K562 (cell line): ENCODE measurements around the gene HYAL1. TPM values are rescaled to one million over a fixed set of nuclear protein-coding genes. Genes with fewer than 3 reads are reported as not detected.
A peak's percentile ranks its signal among the peaks of the same experiment; 100 is the strongest.

Experiments
- ATAC-seq: fragments of 200-7000 bp; cut with Tn5 transposase; 3 replicates; pipeline ENCODE4 v1.9.1; 2020; ENCODE audit warnings: moderate library complexity
- BruUV-seq: library from RNA; stranded (reverse); fragments of 400-500 nt; replicated peaks from 2 replicates; lab custom pipeline; 2021; lab: Mats Ljungman, UMichigan
- CTCF ChIA-PET: fragments of 300-600 bp; formaldehyde crosslinking; extraction: SDS; loops from one replicate; lab custom pipeline; 2021; ENCODE audit warnings: low intra/inter-chr PET ratio; lab: Yijun Ruan, JAX
- POLR2A ChIA-PET: fragments of 300-600, 350-650 bp; sonication (Branson Sonifier 250); formaldehyde crosslinking; extraction: SDS; loops from one replicate; lab custom pipeline; 2021; ENCODE audit warnings: antibody characterized with exemption, inconsistent platforms; lab: Yijun Ruan, JAX
- DNase-seq, 4 experiments: peaks; one replicate each; pipeline versions ENCODE4 v3.0.0 to v3.0.0-alpha.2; 2011 to 2018; ENCODE audit warnings: low spot score in 3 of 4, mixed read lengths in 3 of 4; ENCODE audit errors: extremely low read depth in 1 of 4
- FAIRE-seq: peaks from 2 replicates; lab custom pipeline; 2011; peaks lifted over from hg19 to GRCh38; lab: Jason Lieb, UNC
- H2AFZ ChIP-seq: 2 replicates; pipeline ENCODE4 v1.6.0; 2011; ENCODE audit warnings: low read depth, low read length, control low read depth, inconsistent platforms
- H3K27ac ChIP-seq: fragments of 200-600 bp; 3 replicates; pipeline ENCODE4 v1.8.0; 2011; ENCODE audit warnings: low read depth, mild to moderate bottlenecking, control low read depth, inconsistent platforms, low read length, moderate library complexity, mixed read lengths; ENCODE audit errors: extremely low read depth
- H3K27me3 ChIP-seq, 2 experiments: fragments of 300-600 bp in 1 of 2; 2 replicates in 1 of 2; 3 replicates in 1 of 2; pipeline versions ENCODE4 v1.6.0 to v1.8.0; 2011; ENCODE audit warnings: inconsistent platforms in 2 of 2, low read length in 2 of 2, mild to moderate bottlenecking in 1 of 2, mixed read lengths in 1 of 2, moderate library complexity in 1 of 2; ENCODE audit not compliant: control insufficient read depth in 2 of 2, insufficient read depth in 2 of 2
- H3K36me3 ChIP-seq: fragments of 300-600 bp; 3 replicates; pipeline ENCODE4 v1.8.0; 2011; ENCODE audit warnings: mild to moderate bottlenecking, low read length, inconsistent platforms; ENCODE audit not compliant: control insufficient read depth, insufficient read depth
- H3K4me1 ChIP-seq, 2 experiments: fragments of 200-600 bp in 1 of 2; replicated peaks in 1 of 2; 2 replicates in 1 of 2; 3 replicates in 1 of 2; pipeline versions ENCODE4 v1.5.1 to v1.8.0; 2011; ENCODE audit warnings: inconsistent platforms in 2 of 2, low read length in 2 of 2, mild to moderate bottlenecking in 1 of 2, mixed read lengths in 1 of 2, moderate library complexity in 1 of 2; ENCODE audit not compliant: control insufficient read depth in 2 of 2, insufficient read depth in 2 of 2
- H3K4me2 ChIP-seq: 2 replicates; pipeline ENCODE4 v1.6.1; 2011; ENCODE audit warnings: low read length, control low read depth, inconsistent platforms, mixed read lengths; ENCODE audit not compliant: insufficient read depth
- H3K4me3 ChIP-seq: fragments of 200-600 bp; sonication (generic), shearing (Covaris generic); 2 replicates; pipeline ENCODE4 v1.5.1; 2016; ENCODE audit warnings: control low read depth, inconsistent platforms
- H3K79me2 ChIP-seq: fragments of 200-600 bp; 3 replicates; pipeline ENCODE4 v1.8.0; 2011; ENCODE audit warnings: low read length, inconsistent platforms; ENCODE audit not compliant: control insufficient read depth, insufficient read depth
- H3K9ac ChIP-seq, 2 experiments: 2 replicates each; pipeline versions ENCODE4 v1.6.0 to v1.6.1; 2011; ENCODE audit warnings: low read depth in 2 of 2, low read length in 2 of 2, control low read depth in 1 of 2, inconsistent platforms in 1 of 2, mild to moderate bottlenecking in 1 of 2, mixed read lengths in 1 of 2; ENCODE audit not compliant: insufficient read depth in 1 of 2
- H3K9me1 ChIP-seq: one replicate; pipeline ENCODE4 v1.6.0; 2011; ENCODE audit warnings: inconsistent platforms, mild to moderate bottlenecking, low read length, moderate library complexity; ENCODE audit not compliant: control insufficient read depth, insufficient read depth
- H3K9me3 ChIP-seq: replicated peaks from 2 replicates; pipeline ENCODE4 v1.5.1; 2011; ENCODE audit warnings: low read depth, low read length, inconsistent platforms; ENCODE audit not compliant: control insufficient read depth, insufficient read depth
- H4K20me1 ChIP-seq: replicated peaks from 2 replicates; pipeline ENCODE4 v1.6.1; 2011; ENCODE audit warnings: low read length, inconsistent platforms, mixed read lengths; ENCODE audit not compliant: control insufficient read depth, insufficient read depth
- E2F6 ChIP-seq, 2 experiments: IDR thresholded peaks; 2 replicates each; pipeline ENCODE4 v1.6.1; 2011; ENCODE audit warnings: borderline replicate concordance in 1 of 2, control low read depth in 1 of 2, low read depth in 1 of 2, low read length in 1 of 2, mild to moderate bottlenecking in 1 of 2, mixed read lengths in 1 of 2, moderate library complexity in 1 of 2; ENCODE audit not compliant: insufficient read depth in 1 of 2, insufficient read length in 1 of 2, poor library complexity in 1 of 2, severe bottlenecking in 1 of 2; ENCODE audit errors: extremely low read depth in 1 of 2
- GATAD2B ChIP-seq: fragments of 450-650 bp; IDR thresholded peaks from 2 replicates; pipeline ENCODE4 v1.6.1; 2017; ENCODE audit warnings: mild to moderate bottlenecking, borderline replicate concordance
- ILF3 ChIP-seq: fragments of 450-650 bp; IDR thresholded peaks from 2 replicates; pipeline ENCODE4 v1.6.1; 2018; ENCODE audit warnings: antibody characterized with exemption, mild to moderate bottlenecking, moderate library complexity, borderline replicate concordance
- MXD1 ChIP-seq: fragments of 250-450 bp; sonication (Bioruptor Pico); IDR thresholded peaks from 2 replicates; pipeline ENCODE4 v1.8.0; 2021; ENCODE audit warnings: borderline replicate concordance, mild to moderate bottlenecking, moderate library complexity; ENCODE audit not compliant: poor library complexity, severe bottlenecking
- NR2F6 ChIP-seq: fragments of 450-650 bp; formaldehyde crosslinking; IDR thresholded peaks from 2 replicates; pipeline ENCODE4 v1.4.0; 2020; ENCODE audit warnings: mild to moderate bottlenecking
- POLR2AphosphoS2 ChIP-seq: IDR thresholded peaks from 2 replicates; pipeline ENCODE4 v1.6.1; 2012; ENCODE audit warnings: low read length, improper control_type of control experiment
- WGBS: fragments of 100-300 bp; shearing (Covaris generic); methylation state at CpG from one replicate; pipeline ENCODE4 v1.1.6; 2016; ENCODE audit warnings: low coverage, mixed read lengths; ENCODE audit not compliant: insufficient coverage; ENCODE audit errors: missing lambda C conversion rate; 5-methylcytosine and 5-hydroxymethylcytosine counted together
- in situ Hi-C: fragments of 300-500 bp; cut with MboI; formaldehyde crosslinking; loops from 4 replicates; pipeline ENCODE4 v1.15.0; 2018; ENCODE audit warnings: inconsistent platforms, mixed read lengths
- intact Hi-C: fragments of 100-400 bp; cut with micrococcal nuclease; formaldehyde crosslinking; loops from 2 replicates; pipeline ENCODE4 v1.14.2; 2022
- polyA plus RNA-seq, 8 experiments: library from polyadenylated mRNA; depleted of rRNA in 4 of 8; stranded (reverse) in 5 of 8; unstranded in 3 of 8; fragments of >200 nt; fragmentation: Nextera tagmentation in 2 of 8; fragmentation: Illumina TruSeq in 1 of 8; extraction: Ambion mirVana in 2 of 8; extraction: Trizol in 1 of 8; gene quantifications; 2 replicates each; pipeline versions ENCODE4 v1.2.1 to v1.2.3, GENCODE V29; 2011 to 2014; ENCODE audit warnings: inconsistent platforms in 1 of 8, missing spikeins in 1 of 8
- total RNA-seq, 7 experiments: library from RNA; depleted of rRNA in 6 of 7; stranded (reverse); fragments of >200 nt in 6 of 7; fragmentation: Illumina TruSeq in 2 of 7; extraction: Trizol in 2 of 7; gene quantifications; 2 replicates each; pipeline versions ENCODE4 v1.2.1 to v1.2.3, GENCODE V29; 2011 to 2021; ENCODE audit warnings: low replicate concordance in 1 of 7
- TF ChIP-seq, protein P1 (sequence below): sonication (generic); formaldehyde crosslinking; IDR thresholded peaks from 2 replicates; pipeline ENCODE4 v1.8.0; 2022; ENCODE audit warnings: missing genetic modification reagents, mild to moderate bottlenecking, moderate library complexity, borderline replicate concordance
- TF ChIP-seq, protein P2 (sequence below): sonication (generic); formaldehyde crosslinking; IDR thresholded peaks from 2 replicates; pipeline ENCODE4 v1.9.0; 2022; ENCODE audit warnings: mild to moderate bottlenecking, missing genetic modification reagents

The HYAL1 gene
- total and polyA plus RNA-seq, 9 of the 15 experiments (the other 6 are each of a cell fraction or from before 2014, with no cell fraction given), result 1.4 to 8.5 (median 4.7) TPM

- TF ChIP-seq, protein P1, sequence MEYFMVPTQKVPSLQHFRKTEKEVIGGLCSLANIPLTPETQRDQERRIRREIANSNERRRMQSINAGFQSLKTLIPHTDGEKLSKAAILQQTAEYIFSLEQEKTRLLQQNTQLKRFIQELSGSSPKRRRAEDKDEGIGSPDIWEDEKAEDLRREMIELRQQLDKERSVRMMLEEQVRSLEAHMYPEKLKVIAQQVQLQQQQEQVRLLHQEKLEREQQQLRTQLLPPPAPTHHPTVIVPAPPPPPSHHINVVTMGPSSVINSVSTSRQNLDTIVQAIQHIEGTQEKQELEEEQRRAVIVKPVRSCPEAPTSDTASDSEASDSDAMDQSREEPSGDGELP, result 0 out of 2 replicates have a peak, but pooled peaks have one; percentile 29
- TF ChIP-seq ILF3 (no peak), POLR2AphosphoS2 (no peak)
These were observed 18.2 kb upstream of the HYAL1 start (continued) for GRCh38 chr3:50321336-50322114.

DNA sequence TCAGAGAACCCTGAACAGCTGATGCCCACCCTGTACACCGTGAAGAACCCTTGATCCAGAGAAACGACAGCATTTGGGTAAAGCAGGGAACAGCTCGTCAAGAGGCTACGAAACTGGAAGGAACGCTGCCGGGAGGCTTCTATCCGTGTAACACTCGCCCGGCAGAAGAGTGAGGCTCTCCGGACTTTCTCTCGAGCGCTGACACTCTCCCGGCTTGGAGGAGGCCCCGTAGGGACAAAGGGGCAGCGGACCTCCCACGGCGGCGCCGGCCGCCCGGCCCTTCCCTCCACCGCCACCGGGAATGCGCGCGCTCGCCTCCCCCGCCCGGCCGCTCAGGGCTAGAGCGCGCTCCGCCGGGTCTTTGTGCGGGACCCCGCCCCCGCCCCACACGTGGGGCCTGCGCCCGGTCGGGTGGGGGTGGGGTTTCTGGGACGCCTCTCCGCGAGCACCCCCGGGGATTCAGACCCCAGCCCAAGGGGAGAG lies 17.5 kb upstream of the HYAL1 start:
- in situ Hi-C loops, result no loop called here
- H3K27me3 ChIP-seq, result no peaks in the 10 kb centered on the region
- H3K9ac ChIP-seq, result peak overlapping the region; percentile 98
- DNase-seq (peak; percentile 78 to 83 (median 80)), FAIRE-seq (peak; percentile 11), ATAC-seq (peak; percentile 80)
- H2AFZ ChIP-seq, result peak overlapping the region; percentile 99
- peaks cover 37% of the 10 kb centered on the region; the same call in 2 of the 3 replicates for H3K36me3 ChIP-seq
- peak overlapping the region; percentile 100 for H3K27ac ChIP-seq
- ChIA-PET POLR2A (interaction anchor here (0.9 to 1.2 kb wide), 3 partner anchors 9 to 59 kb away, joined by 4 to 5 read pairs (median 4); partner anchors contain the start of gene HYAL1), CTCF (no interaction called here)
- peak overlapping the region; percentile 81 for H3K4me3 ChIP-seq
- H4K20me1 ChIP-seq, result no peaks in the 10 kb centered on the region
- H3K9me1 ChIP-seq, result no peaks in the 10 kb centered on the region
- H3K4me1 ChIP-seq, result peaks cover 36 to 80% of the 10 kb centered on the region in 2 experiments
- H3K79me2 ChIP-seq, result peaks cover 22% of the 10 kb centered on the region
- H3K4me2 ChIP-seq, result peak overlapping the region; percentile 90
- intact Hi-C loops, result no loop called here
- no peaks in the 10 kb centered on the region for H3K9me3 ChIP-seq
- WGBS, result 0% methylated on average over 12 of the region's 45 CpGs
- no TSS peak for BruUV-seq
- TF ChIP-seq MXD1 (CRISPR knock-in tag), result peak; percentile 52
- TF ChIP-seq E2F6 (IDR thresholded peaks at IDR 0.05; ENCODE audit: borderline replicate concordance in 1 of 2, extremely low read depth in 1 of 2, insufficient read depth in 1 of 2, insufficient read length in 1 of 2, low read depth in 1 of 2, low read length in 1 of 2, poor library complexity in 1 of 2, severe bottlenecking in 1 of 2), result peak in 1 of 2 experiments; percentile 56
- peak; percentile 79; the same call in 1 of the 2 replicates for TF ChIP-seq GATAD2B
- TF ChIP-seq, protein P2, sequence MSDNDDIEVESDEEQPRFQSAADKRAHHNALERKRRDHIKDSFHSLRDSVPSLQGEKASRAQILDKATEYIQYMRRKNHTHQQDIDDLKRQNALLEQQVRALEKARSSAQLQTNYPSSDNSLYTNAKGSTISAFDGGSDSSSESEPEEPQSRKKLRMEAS (CRISPR knock-in tag), result peak; percentile 56; the same call in 1 of the 2 replicates
- TF ChIP-seq NR2F6 (CRISPR knock-in tag), result no peak
